Measurements from ENCODE around the gene PKHD1. TPM values are rescaled to one million over a fixed set of nuclear protein-coding genes. Genes with fewer than 3 reads are reported as not detected.

PKHD1 gene
- total RNA-seq, 1 donor, result under 0.01 TPM

GRCh38 chr6:51684603-51685002 is 402.8 kb downstream of the PKHD1 start:
- H3K27me3 ChIP-seq (ENCODE audit: insufficient read depth, low read length), result no peaks in the 10 kb centered on the region

DNA sequence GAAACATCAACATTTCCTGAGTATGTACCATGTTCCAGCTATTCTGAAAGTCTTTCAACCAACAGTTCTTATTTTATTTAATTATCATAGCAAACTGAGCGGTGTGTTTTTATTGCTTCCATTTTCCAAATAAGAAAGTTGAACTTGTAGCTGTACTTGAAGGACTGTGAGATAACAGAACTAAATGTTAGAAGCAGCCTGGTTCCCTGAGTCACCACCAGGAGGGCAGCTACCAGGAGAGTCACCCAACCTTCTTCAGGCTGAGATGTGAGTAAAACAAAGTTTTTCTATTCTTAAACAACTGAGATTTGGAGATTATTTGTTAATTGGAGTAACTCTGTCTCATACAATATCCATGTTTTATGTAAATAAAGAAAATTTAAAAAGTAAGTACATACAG is 403.4 kb downstream of the PKHD1 start:
- H3K4me3 ChIP-seq (ENCODE audit: low read length), result no peak overlapping the region

More at GRCh38 chr6:51684603-51685002, 402.8 kb downstream of the PKHD1 start:
- Histone ChIP-seq H3K9me3 (ENCODE audit: low read depth, low read length) (no peaks in the 10 kb centered on the region), H3K4me1 (ENCODE audit: insufficient read depth, low read length) (no peaks in the 10 kb centered on the region), H3K4me3 (ENCODE audit: low read length) (no peak overlapping the region)

GRCh38 chr6:51678905-51679620 is 408.4 kb downstream of the PKHD1 start:
- Histone ChIP-seq H3K9me3 (ENCODE audit: low read depth, low read length) (no peaks in the 10 kb centered on the region), H3K4me3 (ENCODE audit: low read length) (no peak overlapping the region), H3K27me3 (ENCODE audit: insufficient read depth, low read length) (no peaks in the 10 kb centered on the region), H3K4me1 (ENCODE audit: insufficient read depth, low read length) (no peaks in the 10 kb centered on the region)

More for the DNA sequence above, 403.4 kb downstream of the PKHD1 start:
- Histone ChIP-seq H3K27me3 (ENCODE audit: insufficient read depth, low read length) (no peaks in the 10 kb centered on the region), H3K4me1 (ENCODE audit: insufficient read depth, low read length) (no peaks in the 10 kb centered on the region), H3K9me3 (ENCODE audit: low read depth, low read length) (no peaks in the 10 kb centered on the region)

DNA sequence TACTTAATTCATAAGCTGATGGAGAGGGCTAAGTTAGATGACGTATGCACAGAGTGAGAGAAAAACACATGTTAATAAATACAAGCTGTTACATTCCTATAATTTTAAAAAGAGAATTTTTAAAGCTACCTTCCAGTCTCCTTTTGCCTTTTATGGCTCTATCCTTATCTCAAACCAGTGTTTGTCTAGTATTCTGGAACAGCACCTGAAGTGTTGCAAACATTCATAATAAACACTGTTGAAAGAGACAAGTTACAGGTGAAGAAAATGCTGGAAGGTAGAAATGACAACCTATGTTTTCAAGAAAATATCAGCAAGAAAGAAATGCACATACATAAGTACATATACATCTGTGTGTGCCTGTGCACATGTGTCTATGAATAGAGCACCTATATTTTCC is 409.1 kb downstream of the PKHD1 start:
- Histone ChIP-seq H3K4me1 (ENCODE audit: insufficient read depth, low read length) (no peaks in the 10 kb centered on the region), H3K9me3 (ENCODE audit: low read depth, low read length) (no peaks in the 10 kb centered on the region), H3K27me3 (ENCODE audit: insufficient read depth, low read length) (no peaks in the 10 kb centered on the region), H3K4me3 (ENCODE audit: low read length) (no peak overlapping the region)

DNA sequence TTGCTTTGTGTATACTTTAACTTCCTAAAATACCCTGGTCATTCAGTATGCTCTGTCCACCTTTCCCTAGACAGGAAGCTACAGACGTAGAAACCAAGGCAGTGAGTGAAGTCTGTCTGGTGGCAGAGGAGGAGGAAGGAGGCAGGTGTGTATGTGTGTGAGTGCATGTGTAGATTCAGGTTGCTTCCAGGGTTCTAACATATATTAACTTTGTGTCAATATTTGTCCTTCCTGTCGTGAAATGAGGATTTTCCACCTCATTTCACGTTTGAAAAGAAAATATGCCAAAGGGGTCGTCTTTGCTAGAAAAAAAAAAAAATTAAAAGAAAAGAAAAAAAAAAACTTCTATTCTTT is 411.5 kb downstream of the PKHD1 start:
- Histone ChIP-seq H3K4me3 (ENCODE audit: low read length) (no peak overlapping the region), H3K4me1 (ENCODE audit: insufficient read depth, low read length) (no peaks in the 10 kb centered on the region), H3K27me3 (ENCODE audit: insufficient read depth, low read length) (no peaks in the 10 kb centered on the region), H3K9me3 (ENCODE audit: low read depth, low read length) (no peaks in the 10 kb centered on the region)

DNA sequence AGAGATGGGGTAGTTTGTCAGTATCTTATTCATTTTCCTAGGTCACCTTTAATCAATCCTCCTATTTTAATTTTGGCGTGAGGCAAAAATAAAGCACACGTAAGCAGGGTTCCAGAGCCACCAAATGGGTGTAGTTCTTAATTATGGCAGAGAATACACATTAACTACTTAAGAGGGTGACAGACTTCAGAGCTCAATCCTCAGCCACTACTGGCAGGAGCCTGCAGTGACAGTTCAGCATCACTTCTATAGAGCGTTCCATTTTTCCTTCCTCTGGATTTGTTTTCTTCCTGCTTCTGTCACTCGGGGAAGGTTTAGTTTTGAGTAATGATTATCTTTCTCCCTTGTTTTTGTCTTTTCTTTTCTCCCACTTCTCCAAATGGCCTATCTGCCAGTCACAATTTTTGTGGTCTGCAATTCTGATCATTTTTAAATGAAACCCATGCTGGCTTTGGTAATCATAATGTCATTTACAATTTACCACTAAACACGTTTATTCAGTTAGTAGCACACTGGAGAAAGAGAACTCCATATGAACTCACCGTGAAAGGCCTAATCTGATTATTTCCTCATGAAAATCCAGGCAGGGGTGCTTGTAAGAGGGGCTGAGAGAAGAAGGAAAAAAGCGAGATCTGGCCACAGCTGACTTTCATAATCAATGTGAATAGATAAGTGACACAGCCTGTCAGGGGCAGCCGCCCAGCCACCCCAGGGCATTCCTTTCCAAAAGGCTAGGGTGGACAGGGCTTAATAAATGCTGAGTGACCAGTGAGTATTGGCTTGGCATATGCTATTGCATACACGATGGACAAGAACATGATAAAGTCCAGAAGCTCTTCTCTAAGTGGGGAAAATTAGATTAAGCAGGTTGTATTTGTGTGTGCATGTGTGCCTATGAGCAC is 412.1 kb downstream of the PKHD1 start:
- Histone ChIP-seq H3K4me3 (ENCODE audit: low read length) (no peak overlapping the region), H3K4me1 (ENCODE audit: insufficient read depth, low read length) (no peaks in the 10 kb centered on the region), H3K27me3 (ENCODE audit: insufficient read depth, low read length) (no peaks in the 10 kb centered on the region), H3K9me3 (ENCODE audit: low read depth, low read length) (no peaks in the 10 kb centered on the region)

DNA sequence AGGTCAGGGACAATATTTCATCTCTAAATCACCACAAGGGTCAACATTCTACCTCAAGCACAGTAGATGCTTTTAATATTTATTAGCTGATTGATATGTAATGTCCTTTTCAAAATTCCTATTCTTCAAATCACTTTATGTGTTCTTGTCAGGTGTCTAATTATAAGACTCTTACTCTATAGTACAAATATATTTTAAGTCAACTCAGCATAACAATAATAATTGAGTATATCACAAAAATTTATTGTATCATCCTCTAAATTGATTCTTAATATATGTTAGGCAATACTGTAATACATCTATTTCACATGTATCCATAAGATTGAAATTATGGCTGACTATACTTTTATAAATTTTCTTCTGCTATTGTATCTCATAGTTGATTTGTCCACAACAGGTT is 423.9 kb downstream of the PKHD1 start:
- Histone ChIP-seq H3K9me3 (ENCODE audit: low read depth, low read length) (no peaks in the 10 kb centered on the region), H3K27me3 (ENCODE audit: insufficient read depth, low read length) (no peaks in the 10 kb centered on the region), H3K4me3 (ENCODE audit: low read length) (no peak overlapping the region), H3K4me1 (ENCODE audit: insufficient read depth, low read length) (no peaks in the 10 kb centered on the region)

- H3K27me3 ChIP-seq (ENCODE audit: insufficient read depth, low read length), result no peaks in the 10 kb centered on the region
- no peak overlapping the region for H3K4me3 ChIP-seq (ENCODE audit: low read length)
- no peaks in the 10 kb centered on the region for H3K4me1 ChIP-seq (ENCODE audit: insufficient read depth, low read length)
- H3K9me3 ChIP-seq (ENCODE audit: low read depth, low read length), result no peaks in the 10 kb centered on the region
Observed at GRCh38 chr6:51660767-51661166, 426.6 kb downstream of the PKHD1 start.

DNA sequence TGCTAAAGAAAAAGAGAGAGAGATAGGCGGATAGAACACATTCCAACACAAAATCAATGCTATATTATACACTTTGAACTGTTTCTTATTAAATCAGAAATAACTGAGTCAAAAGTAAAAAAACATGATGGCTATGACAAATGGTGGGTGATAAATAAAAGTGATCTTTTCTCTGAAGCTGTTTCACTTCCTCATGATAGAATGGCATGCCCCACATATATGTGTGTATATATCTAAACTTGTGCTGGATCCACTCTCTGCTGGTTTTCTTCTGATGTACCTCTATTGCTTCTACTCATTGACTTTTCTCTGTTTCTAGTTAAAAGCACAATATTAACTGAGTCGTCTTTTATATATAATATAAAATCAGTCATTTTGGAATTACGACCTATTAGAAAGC is 429.9 kb downstream of the PKHD1 start:
- no peaks in the 10 kb centered on the region for H3K27me3 ChIP-seq (ENCODE audit: insufficient read depth, low read length)
- no peak overlapping the region for H3K4me3 ChIP-seq (ENCODE audit: low read length)
- H3K4me1 ChIP-seq (ENCODE audit: insufficient read depth, low read length), result no peaks in the 10 kb centered on the region
- no peaks in the 10 kb centered on the region for H3K9me3 ChIP-seq (ENCODE audit: low read depth, low read length)

- no peaks in the 10 kb centered on the region for H3K27me3 ChIP-seq (ENCODE audit: insufficient read depth, low read length)
- no peak overlapping the region for H3K4me3 ChIP-seq (ENCODE audit: low read length)
- no peaks in the 10 kb centered on the region for H3K4me1 ChIP-seq (ENCODE audit: insufficient read depth, low read length)
- H3K9me3 ChIP-seq (ENCODE audit: low read depth, low read length), result no peaks in the 10 kb centered on the region
Observed at GRCh38 chr6:51655517-51655916, 431.9 kb downstream of the PKHD1 start.

GRCh38 chr6:51654647-51655046 is 432.8 kb downstream of the PKHD1 start:
- Histone ChIP-seq H3K9me3 (ENCODE audit: low read depth, low read length) (no peaks in the 10 kb centered on the region), H3K4me3 (ENCODE audit: low read length) (no peak overlapping the region)

DNA sequence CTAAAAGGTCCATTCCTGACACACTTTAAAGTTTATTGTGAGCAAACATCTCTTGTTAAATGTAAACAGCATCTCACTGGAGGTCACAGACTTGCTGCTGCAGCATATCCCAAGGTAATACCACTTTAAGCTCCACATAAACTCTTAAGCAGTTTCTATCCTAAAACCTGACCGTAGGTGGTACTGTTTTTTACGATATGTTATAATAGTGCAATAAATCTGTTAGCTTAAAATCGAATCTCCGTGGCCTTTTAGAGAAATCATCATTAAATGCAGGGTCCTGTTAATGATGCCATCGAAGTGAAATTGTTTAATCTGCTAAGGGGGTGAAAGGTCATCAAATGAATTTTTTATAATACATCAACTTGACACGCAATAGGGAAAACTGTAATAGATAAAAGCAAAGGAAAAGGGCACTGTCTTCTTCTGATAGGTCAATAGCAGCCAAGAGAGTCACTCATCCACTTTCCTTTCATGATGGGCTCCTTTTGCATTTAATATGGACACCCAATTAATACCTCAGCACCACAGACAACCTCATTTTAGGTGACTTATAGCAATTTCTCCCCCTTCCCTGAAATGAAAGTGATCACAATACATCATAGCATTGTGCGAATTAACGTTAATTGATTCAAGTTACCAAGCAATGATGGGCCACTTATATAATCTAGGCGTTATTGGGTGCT is 436.1 kb downstream of the PKHD1 start:
- Histone ChIP-seq H3K4me3 (ENCODE audit: low read length) (no peak overlapping the region), H3K27me3 (ENCODE audit: insufficient read depth, low read length) (no peaks in the 10 kb centered on the region), H3K4me1 (ENCODE audit: insufficient read depth, low read length) (no peaks in the 10 kb centered on the region), H3K9me3 (ENCODE audit: low read depth, low read length) (no peaks in the 10 kb centered on the region)

More at GRCh38 chr6:51654647-51655046, 432.8 kb downstream of the PKHD1 start:
- H3K4me1 ChIP-seq (ENCODE audit: insufficient read depth, low read length), result no peaks in the 10 kb centered on the region
- H3K27me3 ChIP-seq (ENCODE audit: insufficient read depth, low read length), result no peaks in the 10 kb centered on the region

DNA sequence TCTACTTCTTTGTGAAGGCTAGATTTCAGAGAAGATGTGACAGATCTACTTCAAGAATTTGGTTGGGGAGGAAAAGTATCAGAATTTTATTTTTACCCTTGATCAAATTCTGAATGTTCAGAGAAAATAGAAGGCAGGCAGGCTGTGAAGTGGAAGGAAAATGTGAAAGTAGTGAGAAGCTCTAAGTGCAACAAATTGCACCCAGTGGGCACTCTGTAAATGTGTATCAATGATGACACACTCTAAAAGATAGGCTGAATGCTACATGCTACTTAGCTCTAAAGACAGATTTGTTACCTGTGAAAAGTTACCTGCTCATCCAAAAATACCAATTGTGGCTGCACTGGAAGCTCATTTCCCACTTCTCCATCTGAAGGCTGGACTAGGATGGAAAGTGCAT is 438.6 kb downstream of the PKHD1 start:
- Histone ChIP-seq H3K27me3 (ENCODE audit: insufficient read depth, low read length) (no peaks in the 10 kb centered on the region), H3K4me3 (ENCODE audit: low read length) (no peak overlapping the region), H3K9me3 (ENCODE audit: low read depth, low read length) (no peaks in the 10 kb centered on the region), H3K4me1 (ENCODE audit: insufficient read depth, low read length) (no peaks in the 10 kb centered on the region)

- no peaks in the 10 kb centered on the region for H3K27me3 ChIP-seq (ENCODE audit: insufficient read depth, low read length)
- H3K4me3 ChIP-seq (ENCODE audit: low read length), result no peak overlapping the region
- H3K9me3 ChIP-seq (ENCODE audit: low read depth, low read length), result no peaks in the 10 kb centered on the region
- no peaks in the 10 kb centered on the region for H3K4me1 ChIP-seq (ENCODE audit: insufficient read depth, low read length)
Observed at GRCh38 chr6:51648236-51648635, 439.2 kb downstream of the PKHD1 start.

DNA sequence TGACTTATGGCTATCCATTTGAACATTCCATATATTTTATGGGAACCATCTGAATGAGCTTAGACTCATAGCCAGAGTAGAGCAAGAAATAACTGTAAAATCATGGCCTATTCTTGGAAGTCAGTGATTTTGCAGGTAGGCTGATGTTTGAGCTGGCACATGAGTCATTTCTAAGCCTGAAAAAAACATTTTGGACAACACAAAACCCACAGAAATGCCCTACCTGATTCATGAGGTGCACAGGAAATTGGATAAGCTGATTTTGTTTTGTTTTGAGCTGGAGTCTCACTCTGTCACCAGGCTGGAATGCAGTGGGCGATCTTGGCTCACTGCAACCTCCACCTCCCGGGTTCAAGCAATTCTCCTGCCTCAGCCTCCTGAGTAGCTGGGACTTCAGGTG is 443.0 kb downstream of the PKHD1 start:
- H3K4me1 ChIP-seq (ENCODE audit: insufficient read depth, low read length), result no peaks in the 10 kb centered on the region
- H3K4me3 ChIP-seq (ENCODE audit: low read length), result no peak overlapping the region
- H3K9me3 ChIP-seq (ENCODE audit: low read depth, low read length), result no peaks in the 10 kb centered on the region
- no peaks in the 10 kb centered on the region for H3K27me3 ChIP-seq (ENCODE audit: insufficient read depth, low read length)
